Right atrium auricular region (tissue), 2 donors: Measurements from ENCODE around the gene NRIP1. TPM values are rescaled to one million over a fixed set of nuclear protein-coding genes. Genes with fewer than 3 reads are reported as not detected.

Source experiments
- DNase-seq: peaks from one replicate; pipeline ENCODE4 v3.0.0-alpha.2; 2019; ENCODE audit warnings: low spot score
- H3K27ac ChIP-seq, 2 donors: fragments of 200-600 bp; sonication (generic); 1 replicate in 1 of 2; 2 replicates in 1 of 2; pipeline ENCODE4 v1.5.1; 2016 to 2019
- H3K27me3 ChIP-seq, 2 donors: fragments of 200-600 bp; sonication (generic); one replicate each; pipeline versions ENCODE4 v1.5.1 to v1.6.0; 2017 to 2019
- H3K36me3 ChIP-seq: fragments of 200-600 bp; sonication (generic); one replicate; pipeline ENCODE4 v1.5.1; 2016
- H3K4me1 ChIP-seq, 2 donors: fragments of 200-600 bp; sonication (generic); one replicate each; pipeline versions ENCODE4 v1.5.1 to v1.6.0; 2017 to 2019
- H3K4me3 ChIP-seq, 2 donors: fragments of 200-600 bp; sonication (generic); 1 replicate in 1 of 2; 2 replicates in 1 of 2; pipeline ENCODE4 v1.5.1; 2017 to 2019; ENCODE audit warnings: mild to moderate bottlenecking in 1 of 2, moderate library complexity in 1 of 2
- H3K9me3 ChIP-seq, 2 donors: fragments of 200-600 bp; sonication (generic); one replicate each; pipeline ENCODE4 v1.5.1; 2019
- total RNA-seq, 2 donors: library from RNA; depleted of rRNA; stranded (reverse); fragments of >200 nt; gene quantifications; one replicate each; pipeline ENCODE4 v1.1.0, GENCODE V29; 2016
- TF ChIP-seq, protein P1 (sequence below), 2 donors: fragments of 200-600 bp; sonication (generic); IDR thresholded peaks; one replicate each; pipeline ENCODE4 v1.5.1; 2019; ENCODE audit warnings: antibody characterized with exemption in 2 of 2

Gene NRIP1
- total RNA-seq, 2 donors from 2014 or later, result 15.5 to 16.0 TPM

DNA sequence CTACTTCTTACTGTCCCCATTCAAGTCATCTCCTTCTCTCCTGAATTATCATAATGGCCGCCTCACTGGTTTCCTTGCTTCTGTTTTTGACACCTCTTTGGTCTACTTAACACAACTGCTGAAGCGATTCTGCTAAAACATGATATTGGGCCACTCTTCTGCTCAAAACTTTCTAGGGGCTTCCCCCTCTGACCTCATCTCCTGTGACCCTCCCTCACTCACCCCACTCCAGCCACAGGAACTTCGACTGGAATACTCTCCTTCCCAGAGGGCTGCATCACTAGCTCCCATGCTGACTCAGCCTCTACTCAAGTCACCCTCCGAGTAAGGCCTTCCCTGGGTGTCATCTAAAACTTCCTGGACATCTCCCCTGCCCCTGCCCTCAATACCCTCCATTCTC, 35.7 kb downstream of the NRIP1 start:
- no peak for DNase-seq
- Histone ChIP-seq H3K4me3 (no peak overlapping the region), H3K27ac (no peak overlapping the region), H3K27me3 (no peaks in the 10 kb centered on the region), H3K9me3 (no peaks in the 10 kb centered on the region), H3K36me3 (no peaks in the 10 kb centered on the region), H3K4me1 (peaks cover 0 to 5% of the 10 kb centered on the region in 2 donors)
- TF ChIP-seq, protein P1, sequence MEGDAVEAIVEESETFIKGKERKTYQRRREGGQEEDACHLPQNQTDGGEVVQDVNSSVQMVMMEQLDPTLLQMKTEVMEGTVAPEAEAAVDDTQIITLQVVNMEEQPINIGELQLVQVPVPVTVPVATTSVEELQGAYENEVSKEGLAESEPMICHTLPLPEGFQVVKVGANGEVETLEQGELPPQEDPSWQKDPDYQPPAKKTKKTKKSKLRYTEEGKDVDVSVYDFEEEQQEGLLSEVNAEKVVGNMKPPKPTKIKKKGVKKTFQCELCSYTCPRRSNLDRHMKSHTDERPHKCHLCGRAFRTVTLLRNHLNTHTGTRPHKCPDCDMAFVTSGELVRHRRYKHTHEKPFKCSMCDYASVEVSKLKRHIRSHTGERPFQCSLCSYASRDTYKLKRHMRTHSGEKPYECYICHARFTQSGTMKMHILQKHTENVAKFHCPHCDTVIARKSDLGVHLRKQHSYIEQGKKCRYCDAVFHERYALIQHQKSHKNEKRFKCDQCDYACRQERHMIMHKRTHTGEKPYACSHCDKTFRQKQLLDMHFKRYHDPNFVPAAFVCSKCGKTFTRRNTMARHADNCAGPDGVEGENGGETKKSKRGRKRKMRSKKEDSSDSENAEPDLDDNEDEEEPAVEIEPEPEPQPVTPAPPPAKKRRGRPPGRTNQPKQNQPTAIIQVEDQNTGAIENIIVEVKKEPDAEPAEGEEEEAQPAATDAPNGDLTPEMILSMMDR (IDR thresholded peaks at IDR 0.05), result no peak

DNA sequence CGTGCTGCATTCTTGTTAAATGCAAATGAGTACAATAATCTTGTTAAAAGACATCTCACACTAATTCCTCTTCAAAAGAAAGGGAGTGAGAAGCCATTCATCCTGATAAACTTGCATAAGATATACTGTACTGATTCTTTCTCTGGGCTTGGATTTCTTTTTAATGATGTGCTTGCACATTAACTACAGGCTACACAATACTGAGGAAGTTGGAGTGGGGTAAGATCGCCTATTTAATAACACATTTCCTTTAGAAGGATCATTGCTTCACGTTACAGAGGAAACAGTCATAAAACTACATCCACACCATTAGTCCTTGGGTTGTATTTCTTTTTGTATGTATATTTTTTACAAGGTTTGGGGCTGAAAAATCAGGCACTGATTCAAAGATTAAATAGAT, 36.6 kb downstream of the NRIP1 start:
- H3K9me3 ChIP-seq, result no peaks in the 10 kb centered on the region
- H3K4me3 ChIP-seq, result no peak overlapping the region
- TF ChIP-seq, protein P1 (IDR thresholded peaks at IDR 0.05), result no peak
- H3K4me1 ChIP-seq, result no peaks in the 10 kb centered on the region
- no peaks in the 10 kb centered on the region for H3K27me3 ChIP-seq
- H3K36me3 ChIP-seq, result no peaks in the 10 kb centered on the region
- no peak overlapping the region for H3K27ac ChIP-seq
- no peak for DNase-seq

DNA sequence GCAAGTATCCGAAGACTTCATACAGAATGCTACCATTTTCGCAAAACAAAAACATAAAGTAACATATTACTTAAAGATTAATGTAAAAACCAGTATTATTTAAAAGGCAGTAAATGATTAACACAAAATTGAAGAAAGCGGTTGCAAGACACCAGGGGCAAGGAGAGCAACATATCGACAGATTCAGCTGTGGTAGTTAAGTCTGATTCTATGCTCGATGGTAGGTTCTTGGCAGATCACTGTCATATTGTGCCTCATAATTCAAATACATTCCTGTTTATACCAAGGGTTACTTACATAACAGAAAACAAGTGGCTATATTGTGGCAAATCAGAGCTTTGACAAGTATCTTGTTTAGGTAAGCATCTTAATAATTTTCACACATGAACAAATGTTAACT, 37.7 kb downstream of the NRIP1 start:
- no peaks in the 10 kb centered on the region for H3K4me1 ChIP-seq
- H3K27ac ChIP-seq, result no peak overlapping the region
- no peaks in the 10 kb centered on the region for H3K36me3 ChIP-seq
- H3K4me3 ChIP-seq, result no peak overlapping the region
- no peak for DNase-seq
- TF ChIP-seq, protein P1 (IDR thresholded peaks at IDR 0.05), result no peak
- H3K27me3 ChIP-seq, result no peaks in the 10 kb centered on the region
- no peaks in the 10 kb centered on the region for H3K9me3 ChIP-seq

GRCh38 chr21:15026370-15026769, 38.4 kb downstream of the NRIP1 start:
- no peaks in the 10 kb centered on the region for H3K4me1 ChIP-seq
- DNase-seq, result no peak
- H3K27me3 ChIP-seq, result no peaks in the 10 kb centered on the region
- no peaks in the 10 kb centered on the region for H3K36me3 ChIP-seq
- TF ChIP-seq, protein P1 (IDR thresholded peaks at IDR 0.05), result no peak
- no peak overlapping the region for H3K4me3 ChIP-seq
- no peak overlapping the region for H3K27ac ChIP-seq
- no peaks in the 10 kb centered on the region for H3K9me3 ChIP-seq

DNA sequence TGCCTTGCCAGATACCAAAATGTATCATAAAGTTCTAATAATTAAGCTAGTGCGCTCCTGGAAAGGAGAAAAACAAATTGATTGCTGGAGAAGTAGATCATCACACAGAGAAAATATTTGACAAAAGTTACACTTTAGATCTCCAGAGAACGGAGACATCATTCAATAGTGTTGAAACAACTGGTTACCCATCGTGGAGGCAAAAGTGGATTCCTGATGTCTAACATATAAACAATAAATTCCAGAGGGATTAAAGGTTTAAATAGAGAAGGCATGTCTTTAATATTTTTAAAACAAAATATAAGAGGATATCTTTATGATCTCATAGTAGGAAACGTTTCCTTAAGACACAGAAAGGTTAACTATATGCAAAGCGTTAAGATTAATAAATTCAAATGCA, 41.0 kb downstream of the NRIP1 start:
- Histone ChIP-seq H3K27ac (no peak overlapping the region), H3K9me3 (no peaks in the 10 kb centered on the region), H3K36me3 (no peaks in the 10 kb centered on the region), H3K4me3 (no peak overlapping the region), H3K27me3 (no peaks in the 10 kb centered on the region), H3K4me1 (no peaks in the 10 kb centered on the region)
- TF ChIP-seq, protein P1 (IDR thresholded peaks at IDR 0.05), result no peak
- DNase-seq, result no peak

DNA sequence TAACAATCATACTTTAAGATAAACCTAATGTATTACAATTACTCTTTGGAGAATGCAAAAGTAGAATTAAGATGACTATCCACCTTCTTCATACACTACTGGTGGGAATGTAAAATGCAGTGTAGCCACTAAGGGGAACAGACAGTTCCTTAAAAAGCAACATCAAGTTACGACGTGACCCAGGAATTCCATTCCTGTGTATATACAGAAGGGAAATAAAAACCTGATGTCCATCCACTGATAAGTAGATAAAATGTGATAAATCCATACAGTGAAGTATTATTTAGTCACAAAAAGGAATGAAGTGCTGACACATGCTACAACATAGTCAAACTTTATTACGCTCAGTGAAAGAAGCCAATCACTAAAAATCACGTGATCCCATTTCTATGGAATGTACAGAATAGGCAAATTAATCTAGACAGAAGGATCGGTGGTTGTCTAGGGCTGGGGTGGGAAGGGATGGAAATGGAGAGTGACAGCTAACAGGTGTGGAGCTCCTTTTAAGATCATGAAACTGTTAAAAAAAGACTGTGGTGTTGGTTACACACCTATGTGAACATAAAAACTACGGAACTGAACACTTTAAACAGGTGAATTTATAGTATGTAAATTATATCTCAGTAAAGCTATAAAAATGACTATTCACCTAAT, 42.1 kb downstream of the NRIP1 start:
- TF ChIP-seq, protein P1 (IDR thresholded peaks at IDR 0.05), result no peak
- Histone ChIP-seq H3K4me1 (no peaks in the 10 kb centered on the region), H3K27ac (no peak overlapping the region), H3K4me3 (no peak overlapping the region), H3K36me3 (no peaks in the 10 kb centered on the region), H3K9me3 (no peaks in the 10 kb centered on the region), H3K27me3 (no peaks in the 10 kb centered on the region)
- no peak for DNase-seq
